Measurements from ENCODE around the gene ZNF214.

GRCh38 chr11:7016011-7016410, 4.1 kb downstream of the ZNF214 start:
- TF ChIP-seq POLR2AphosphoS5 (IDR thresholded peaks at IDR 0.05; ENCODE audit: borderline replicate concordance, low read depth, low read length) (no peak), EZH2 (IDR thresholded peaks at IDR 0.05) (no peak), FOXP2 (optimal IDR thresholded peaks at IDR 0.05; ENCODE audit: control extremely low read depth, extremely low read length, insufficient read depth) (no peak)
